Retinal pigment epithelial cell (primary cell): ENCODE measurements around the gene TECTA.
"Not testable (repeated sequence)": the region's sequence is repeated elsewhere in the genome, so short reads cannot be mapped to it uniquely, and the experiment has no call there.

Experiments used
- DNase-seq: peaks from one replicate; pipeline ENCODE4 v3.0.0-alpha.2; 2010; ENCODE audit warnings: low read depth
- H3K4me3 ChIP-seq: 2 replicates; pipeline ENCODE4 v1.5.1; 2011; ENCODE audit warnings: mild to moderate bottlenecking, low read length, control low read depth, moderate library complexity
- TF ChIP-seq, protein P1 (sequence below): conservative IDR thresholded peaks from 2 replicates; pipeline ENCODE4 v1.5.1; 2011; ENCODE audit warnings: low read depth, low read length, control low read depth, inconsistent platforms

TECTA gene

DNA sequence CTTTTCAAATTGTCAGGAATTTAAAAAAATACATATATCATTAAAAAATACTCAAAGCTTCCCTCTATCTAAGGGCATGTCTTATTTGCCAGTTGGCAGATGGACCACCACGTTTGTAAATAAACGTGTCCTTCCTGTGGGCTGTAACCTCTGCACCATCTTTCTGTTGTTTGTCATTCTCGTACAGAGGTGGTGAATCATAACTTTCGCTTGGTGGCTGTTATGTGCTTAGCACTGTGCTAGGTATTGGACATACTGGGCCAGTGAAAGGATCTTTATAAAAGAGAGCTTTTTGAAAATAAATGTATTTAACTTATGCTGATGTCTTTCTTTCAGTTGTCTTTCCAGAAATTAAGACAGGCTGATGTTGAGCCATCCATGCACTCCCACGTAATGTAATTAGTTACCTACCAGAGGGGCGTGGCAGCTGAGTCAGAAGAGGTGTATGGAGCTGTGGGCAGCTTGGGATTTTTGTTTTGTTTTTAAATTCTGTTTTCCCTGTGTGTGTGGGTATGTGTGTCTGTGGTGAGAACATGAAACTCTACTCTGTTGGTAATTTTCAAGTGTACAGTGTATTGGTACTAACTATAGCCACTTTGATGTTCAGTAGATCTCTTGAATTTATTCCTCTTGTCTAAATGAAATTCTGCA lies 62.7 kb downstream of the TECTA start:
- TF ChIP-seq, protein P1, sequence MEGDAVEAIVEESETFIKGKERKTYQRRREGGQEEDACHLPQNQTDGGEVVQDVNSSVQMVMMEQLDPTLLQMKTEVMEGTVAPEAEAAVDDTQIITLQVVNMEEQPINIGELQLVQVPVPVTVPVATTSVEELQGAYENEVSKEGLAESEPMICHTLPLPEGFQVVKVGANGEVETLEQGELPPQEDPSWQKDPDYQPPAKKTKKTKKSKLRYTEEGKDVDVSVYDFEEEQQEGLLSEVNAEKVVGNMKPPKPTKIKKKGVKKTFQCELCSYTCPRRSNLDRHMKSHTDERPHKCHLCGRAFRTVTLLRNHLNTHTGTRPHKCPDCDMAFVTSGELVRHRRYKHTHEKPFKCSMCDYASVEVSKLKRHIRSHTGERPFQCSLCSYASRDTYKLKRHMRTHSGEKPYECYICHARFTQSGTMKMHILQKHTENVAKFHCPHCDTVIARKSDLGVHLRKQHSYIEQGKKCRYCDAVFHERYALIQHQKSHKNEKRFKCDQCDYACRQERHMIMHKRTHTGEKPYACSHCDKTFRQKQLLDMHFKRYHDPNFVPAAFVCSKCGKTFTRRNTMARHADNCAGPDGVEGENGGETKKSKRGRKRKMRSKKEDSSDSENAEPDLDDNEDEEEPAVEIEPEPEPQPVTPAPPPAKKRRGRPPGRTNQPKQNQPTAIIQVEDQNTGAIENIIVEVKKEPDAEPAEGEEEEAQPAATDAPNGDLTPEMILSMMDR = no peak
- no peak overlapping the region for H3K4me3 ChIP-seq
- no peak for DNase-seq

DNA sequence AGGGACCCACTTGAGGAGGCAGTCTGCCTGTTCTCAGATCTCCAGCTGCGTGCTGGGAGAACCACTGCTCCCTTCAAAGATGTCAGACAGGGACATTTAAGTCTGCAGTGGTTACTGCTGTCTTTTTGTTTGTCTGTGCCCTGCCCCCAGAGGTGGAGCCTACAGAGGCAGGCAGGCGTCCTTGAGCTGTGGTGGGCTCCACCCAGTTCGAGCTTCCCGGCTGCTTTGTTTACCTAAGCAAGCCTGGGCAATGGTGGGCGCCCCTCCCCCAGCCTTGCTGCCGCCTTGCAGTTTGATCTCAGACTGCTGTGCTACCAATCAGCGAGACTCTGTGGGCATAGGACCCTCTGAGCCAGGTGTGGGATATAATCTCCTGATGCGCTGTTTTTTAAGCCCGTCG lies 76.6 kb downstream of the TECTA start:
- not testable (repeated sequence) for DNase-seq, H3K4me3 ChIP-seq

DNA sequence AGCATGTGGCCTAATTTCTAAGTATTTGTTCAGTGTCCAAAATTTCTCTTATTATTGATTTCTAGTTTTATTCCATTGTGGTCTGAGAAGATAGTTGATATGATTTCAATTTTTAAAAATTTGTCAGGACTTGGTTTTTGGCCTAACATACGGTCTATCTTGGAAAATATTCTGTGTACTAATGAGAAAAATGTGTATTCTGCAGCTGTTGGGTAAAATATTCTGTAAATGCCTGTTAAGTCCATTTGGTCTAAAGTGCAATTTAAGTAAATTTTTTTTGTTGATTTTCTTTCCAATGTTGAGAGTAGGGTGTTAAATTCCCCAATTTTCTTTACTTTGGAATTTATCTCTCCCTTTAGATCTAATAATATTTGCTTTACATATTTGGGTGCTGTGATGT lies 78.3 kb downstream of the TECTA start:
- H3K4me3 ChIP-seq = no peak overlapping the region
- DNase-seq = no peak
- TF ChIP-seq, protein P1 = no peak

DNA sequence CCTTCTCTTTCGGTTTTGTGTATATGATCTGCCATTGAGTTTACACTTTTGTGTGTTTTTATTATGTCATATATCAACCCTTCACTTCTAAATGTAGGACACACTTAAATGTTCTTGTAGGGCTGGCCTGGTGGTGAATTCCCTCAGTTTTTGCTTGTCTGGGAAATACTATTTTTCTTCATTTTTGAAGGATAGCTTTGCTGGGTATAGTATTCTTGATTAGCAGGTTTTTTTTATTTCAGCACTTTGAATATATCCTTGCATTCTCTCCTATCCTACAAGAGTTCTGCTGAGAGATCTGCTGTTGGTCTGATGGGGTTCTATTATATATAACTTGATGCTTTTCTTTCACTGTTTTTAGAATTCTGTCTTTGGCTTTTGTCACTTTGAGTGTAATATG lies 79.1 kb downstream of the TECTA start:
- TF ChIP-seq, protein P1 = no peak

DNA sequence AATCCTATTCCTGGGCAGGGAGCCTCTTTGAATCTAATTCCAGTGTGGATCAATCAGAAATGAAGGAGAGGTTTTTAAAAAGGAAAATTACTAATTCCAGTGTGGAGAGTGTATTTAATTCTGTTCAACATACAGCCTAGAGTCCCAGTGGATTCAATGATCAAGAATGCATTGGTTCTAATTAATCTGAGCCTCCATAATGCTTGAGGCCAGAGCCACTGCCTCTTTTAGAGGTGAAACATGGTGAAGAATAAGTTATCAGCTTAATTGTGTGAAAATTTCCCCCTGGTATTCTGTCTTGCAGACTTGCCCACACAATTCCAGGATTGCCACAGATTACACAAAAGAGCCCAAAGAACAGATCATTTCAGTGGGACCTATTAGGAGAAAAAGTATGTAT lies 87.7 kb downstream of the TECTA start:
- no peak overlapping the region for H3K4me3 ChIP-seq
- TF ChIP-seq, protein P1 = no peak
- DNase-seq = no peak

More for the DNA sequence above, 79.1 kb downstream of the TECTA start:
- no peak overlapping the region for H3K4me3 ChIP-seq
- DNase-seq = no peak

DNA sequence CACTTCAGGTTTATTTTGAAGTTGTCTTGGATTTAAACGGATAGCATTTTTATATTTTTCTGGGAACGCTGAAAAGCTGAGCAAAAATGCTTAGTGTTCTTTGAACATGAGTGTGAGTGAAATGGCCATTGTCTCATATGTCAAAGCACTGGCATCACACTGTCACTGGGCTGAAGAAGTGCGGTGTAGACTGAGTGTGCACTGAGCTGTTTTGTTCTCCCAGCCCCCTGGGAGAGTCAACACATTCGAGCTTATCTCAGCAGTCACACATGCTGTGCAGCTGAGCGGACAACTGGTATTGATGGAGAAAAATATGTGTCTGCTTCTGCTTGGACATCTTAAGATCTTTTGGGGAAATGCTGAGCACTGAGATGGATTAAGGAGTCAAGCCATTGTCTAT lies 90.8 kb downstream of the TECTA start:
- H3K4me3 ChIP-seq = no peak overlapping the region
- DNase-seq = no peak
- TF ChIP-seq, protein P1 = no peak

DNA sequence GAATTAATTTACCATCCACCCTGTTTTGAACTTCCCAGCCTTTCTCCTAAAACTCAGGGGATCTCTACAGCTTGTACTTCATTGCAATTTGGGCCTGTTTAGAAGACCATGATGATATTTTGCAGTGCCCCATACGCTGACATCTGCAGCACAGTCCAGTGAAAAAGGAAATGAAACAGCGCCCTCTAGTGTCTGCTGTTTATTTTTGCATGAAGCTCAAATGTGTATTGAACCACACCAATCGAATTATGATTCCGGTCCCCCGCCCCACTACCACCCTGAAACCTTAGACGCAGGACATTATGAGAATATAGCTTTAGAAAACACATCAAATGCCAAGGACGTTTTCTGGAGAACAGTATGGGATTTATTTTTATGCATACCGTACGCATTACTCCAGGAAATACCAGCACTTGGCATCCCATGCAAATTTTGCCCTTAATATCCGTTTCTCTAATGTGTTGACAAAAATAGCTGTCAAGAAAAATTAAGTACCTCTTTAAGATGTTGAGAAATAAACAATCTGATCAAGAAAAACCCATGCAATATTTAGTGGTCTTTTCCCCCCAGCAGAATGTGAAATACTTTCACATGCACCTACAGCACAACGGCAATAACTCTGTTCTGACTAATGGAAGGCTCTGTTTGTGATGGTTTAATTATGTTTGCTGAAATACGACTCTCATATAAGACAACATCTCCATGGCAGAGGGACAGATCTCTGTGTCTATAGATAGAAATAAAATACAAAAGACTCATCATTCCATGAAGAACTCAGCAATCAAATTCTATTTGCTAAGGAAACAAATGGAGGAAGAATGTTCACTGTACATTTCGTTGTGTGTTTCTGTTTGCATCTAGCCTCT lies 93.9 kb downstream of the TECTA start:
- no peak overlapping the region for H3K4me3 ChIP-seq
- no peak for DNase-seq
- TF ChIP-seq, protein P1 = peak; percentile 80
